Left ventricle myocardium inferior (tissue), 1 donor: Measurements from ENCODE around the gene AJM1. TPM values are rescaled to one million over a fixed set of nuclear protein-coding genes. Genes with fewer than 3 reads are reported as not detected.
"Not testable (repeated sequence)": the region's sequence is repeated elsewhere in the genome, so short reads cannot be mapped to it uniquely, and the experiment has no call there.

ENCODE experiments used
- DNase-seq: peaks from one replicate; pipeline ENCODE4 v3.0.0-alpha.2; 2020
- H3K27ac ChIP-seq: fragments of 200-600 bp; replicated peaks from 2 replicates; pipeline ENCODE4 v1.8.0; 2021
- H3K27me3 ChIP-seq: fragments of 200-600 bp; 2 replicates; pipeline ENCODE4 v1.8.0; 2021; ENCODE audit warnings: low read depth
- H3K36me3 ChIP-seq: fragments of 200-600 bp; 2 replicates; pipeline ENCODE4 v1.8.0; 2021
- H3K4me1 ChIP-seq: fragments of 200-600 bp; 2 replicates; pipeline ENCODE4 v1.8.0; 2021
- H3K4me3 ChIP-seq: fragments of 200-600 bp; 2 replicates; pipeline ENCODE4 v1.8.0; 2021; ENCODE audit warnings: mild to moderate bottlenecking, moderate library complexity
- H3K9me3 ChIP-seq: fragments of 200-600 bp; replicated peaks from 2 replicates; pipeline ENCODE4 v1.8.0; 2021
- CTCF ChIP-seq: fragments of 200-600 bp; IDR thresholded peaks from 2 replicates; pipeline ENCODE4 v1.8.0; 2021; ENCODE audit warnings: antibody characterized with exemption, mild to moderate bottlenecking, borderline replicate concordance
- intact Hi-C: fragments of 100-400 bp; cut with micrococcal nuclease; formaldehyde crosslinking; loops from one replicate; pipeline ENCODE4 v1.11.0; 2022
- total RNA-seq: library from RNA; stranded (reverse); fragmentation: NEBNext Ultra II Directional; extraction: Animal tissue kit (Norgen Biotek cat#: 25700); gene quantifications from one replicate; pipeline ENCODE4 v1.2.1, GENCODE V29; 2021
- donor health status: DM: no; HTN: yes; CAD: no; lungs with severe emphysema.

AJM1 gene
- total RNA-seq, 1 donor from 2014 or later = 7.7 TPM

- intact Hi-C loops = no loop called here
- DNase-seq = peak; percentile 0
- peaks cover 76% of the 10 kb centered on the region for H3K36me3 ChIP-seq
- H3K27me3 ChIP-seq = no peaks in the 10 kb centered on the region
- H3K4me1 ChIP-seq = no peaks in the 10 kb centered on the region
- H3K4me3 ChIP-seq = no peak overlapping the region
- TF ChIP-seq CTCF = no peak
- no peaks in the 10 kb centered on the region for H3K9me3 ChIP-seq
- H3K27ac ChIP-seq = no peak overlapping the region
These were observed 9.7 kb upstream of the AJM1 start for GRCh38 chr9:136832581-136832980.

GRCh38 chr9:136833381-136834048 lies 8.8 kb upstream of the AJM1 start:
- H3K36me3 ChIP-seq = peaks cover 77% of the 10 kb centered on the region
- H3K9me3 ChIP-seq, H3K27me3 ChIP-seq, intact Hi-C loops, H3K4me3 ChIP-seq, H3K27ac ChIP-seq, H3K4me1 ChIP-seq: not testable (repeated sequence)
- DNase-seq = peak; percentile 18

GRCh38 chr9:136835162-136835931 lies 6.9 kb upstream of the AJM1 start:
- no peaks in the 10 kb centered on the region for H3K27me3 ChIP-seq
- H3K4me1 ChIP-seq = no peaks in the 10 kb centered on the region
- intact Hi-C loops = no loop called here
- H3K9me3 ChIP-seq = no peaks in the 10 kb centered on the region
- peaks cover 77% of the 10 kb centered on the region for H3K36me3 ChIP-seq
- no peak for TF ChIP-seq CTCF
- no peak overlapping the region for H3K27ac ChIP-seq
- DNase-seq = peak; percentile 4
- no peak overlapping the region for H3K4me3 ChIP-seq

- Histone ChIP-seq H3K4me1 (peaks cover 4% of the 10 kb centered on the region), H3K36me3 (peaks cover 71% of the 10 kb centered on the region), H3K27ac (no peak overlapping the region), H3K9me3 (no peaks in the 10 kb centered on the region), H3K27me3 (no peaks in the 10 kb centered on the region), H3K4me3 (no peak overlapping the region)
- peak; percentile 9 for DNase-seq
- TF ChIP-seq CTCF = no peak
- intact Hi-C loops = no loop called here
These were observed 6.1 kb upstream of the AJM1 start for GRCh38 chr9:136835932-136836904.

GRCh38 chr9:136837146-136837855 lies 5.0 kb upstream of the AJM1 start:
- no peaks in the 10 kb centered on the region for H3K27me3 ChIP-seq
- no peaks in the 10 kb centered on the region for H3K9me3 ChIP-seq
- H3K4me1 ChIP-seq = peaks cover 15% of the 10 kb centered on the region
- DNase-seq = peak; percentile 4
- no peak overlapping the region for H3K4me3 ChIP-seq
- H3K36me3 ChIP-seq = peaks cover 60% of the 10 kb centered on the region
- no peak overlapping the region for H3K27ac ChIP-seq
- TF ChIP-seq CTCF = no peak
- intact Hi-C loops = no loop called here

- H3K36me3 ChIP-seq = peaks cover 56% of the 10 kb centered on the region
- H3K9me3 ChIP-seq, H3K27me3 ChIP-seq, H3K27ac ChIP-seq, DNase-seq, H3K4me3 ChIP-seq, intact Hi-C loops: not testable (repeated sequence)
- H3K4me1 ChIP-seq = peaks cover 21% of the 10 kb centered on the region
These were observed 4.4 kb upstream of the AJM1 start for GRCh38 chr9:136837856-136838277.
